Caki2 (cell line): ENCODE data around the gene AHCYL2. TPM values are rescaled to one million over a fixed set of nuclear protein-coding genes. Genes with fewer than 3 reads are reported as not detected.
"Not testable (repeated sequence)": the region's sequence is repeated elsewhere in the genome, so short reads cannot be mapped to it uniquely, and the experiment has no call there.

ENCODE experiments used
- DNase-seq: peaks from one replicate; pipeline ENCODE4 v3.0.0-alpha.2; 2015; ENCODE audit warnings: low read depth
- in situ Hi-C: cut with HindIII; loops from 2 replicates; pipeline ENCODE4 v1.10.0; 2016; ENCODE audit warnings: low sequenced_read_pairs, low pct_unique_long_range_greater_than_20kb, mixed read lengths
- total RNA-seq: library from RNA; depleted of rRNA; stranded (reverse); fragments of >200 nt; shearing (Covaris generic); gene quantifications from 2 replicates; pipeline ENCODE4 v1.2.3, GENCODE V29; 2014; ENCODE audit warnings: low replicate concordance

The AHCYL2 gene
- total RNA-seq, 1 experiment from 2014 or later = 3.9 TPM

DNA sequence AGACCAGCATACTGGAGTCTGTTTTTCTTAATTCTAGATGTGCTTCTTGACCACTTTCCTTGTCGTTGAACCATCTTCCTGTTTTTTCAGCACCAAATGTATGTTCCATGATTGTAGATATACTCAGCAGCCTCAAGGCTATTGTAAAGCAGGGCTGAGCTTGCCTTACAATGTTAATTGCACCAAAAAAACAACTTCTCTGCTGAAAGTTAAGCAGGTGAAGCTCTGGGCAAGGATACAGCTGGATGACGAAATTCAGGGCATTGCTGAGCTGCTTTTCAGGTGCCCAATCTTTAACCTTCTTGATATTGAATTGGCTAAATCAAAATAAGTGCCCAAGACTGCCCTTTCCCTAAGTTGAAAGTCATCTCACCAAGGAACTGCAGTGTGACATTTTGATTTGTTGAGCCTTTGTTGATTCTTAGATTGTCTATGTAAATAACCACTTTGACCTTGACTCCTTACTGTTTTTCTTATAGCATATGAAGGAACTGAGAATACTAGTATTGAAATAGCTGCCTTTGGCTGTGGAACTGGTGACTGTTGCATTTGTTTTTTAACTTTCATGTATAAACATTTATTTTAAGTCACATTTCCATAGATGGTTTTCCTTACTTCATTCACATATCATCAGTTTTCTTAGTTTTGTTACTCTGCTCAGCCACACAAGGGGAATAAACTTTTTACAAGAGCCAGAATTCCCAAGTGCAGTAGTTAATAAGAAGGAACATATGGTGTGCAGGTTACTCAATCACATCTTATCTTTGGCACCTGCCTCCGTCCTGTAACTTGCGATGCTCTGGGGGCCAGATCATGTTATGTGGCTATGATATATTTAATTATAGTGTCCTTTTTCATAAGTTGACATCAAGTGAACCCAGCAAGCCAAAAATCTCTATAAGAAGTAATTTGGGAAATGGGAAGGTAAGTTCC is 3.1 kb downstream of the AHCYL2 start:
- in situ Hi-C loops = no loop called here
- DNase-seq = no peak

DNA sequence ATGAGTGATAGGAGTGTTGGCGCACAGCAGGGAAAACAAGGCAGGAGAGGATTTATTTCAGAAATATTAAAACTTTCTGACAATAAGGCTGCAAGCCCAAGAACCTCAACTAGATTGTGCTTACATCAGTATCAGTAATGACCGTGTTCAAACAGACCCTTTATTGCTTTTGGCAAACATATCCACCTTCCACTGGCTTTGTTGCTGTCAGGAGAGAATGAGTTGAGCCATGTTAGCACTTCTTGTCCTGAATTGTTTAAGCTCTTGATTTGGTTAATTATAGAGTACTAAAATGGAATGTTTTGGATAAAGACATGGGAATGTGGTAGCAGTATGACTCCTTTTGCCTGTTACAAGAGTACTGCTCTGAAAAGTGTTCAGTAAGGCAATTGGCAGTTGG is 3.8 kb downstream of the AHCYL2 start:
- in situ Hi-C loops = no loop called here
- DNase-seq = no peak

DNA sequence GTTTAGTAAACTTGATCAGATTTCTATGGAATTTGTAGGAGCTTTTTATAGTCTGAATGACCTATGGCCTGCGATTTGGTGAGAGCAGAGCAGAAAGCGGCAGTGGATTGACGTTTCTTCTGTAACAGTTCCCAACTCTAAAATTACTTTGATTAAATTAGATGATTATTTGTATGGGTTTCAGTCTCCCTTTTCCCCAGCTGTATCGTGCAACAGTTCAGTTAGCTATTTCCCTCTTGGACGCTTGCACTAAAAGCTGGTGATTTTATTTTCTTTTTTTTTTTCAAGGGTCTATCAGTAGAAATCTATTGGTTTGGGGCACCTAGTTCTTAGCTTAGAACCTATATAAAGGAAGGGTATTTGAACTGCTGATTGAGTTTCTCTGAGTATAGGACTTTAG is 6.8 kb downstream of the AHCYL2 start:
- DNase-seq = no peak
- in situ Hi-C loops = no loop called here

DNA sequence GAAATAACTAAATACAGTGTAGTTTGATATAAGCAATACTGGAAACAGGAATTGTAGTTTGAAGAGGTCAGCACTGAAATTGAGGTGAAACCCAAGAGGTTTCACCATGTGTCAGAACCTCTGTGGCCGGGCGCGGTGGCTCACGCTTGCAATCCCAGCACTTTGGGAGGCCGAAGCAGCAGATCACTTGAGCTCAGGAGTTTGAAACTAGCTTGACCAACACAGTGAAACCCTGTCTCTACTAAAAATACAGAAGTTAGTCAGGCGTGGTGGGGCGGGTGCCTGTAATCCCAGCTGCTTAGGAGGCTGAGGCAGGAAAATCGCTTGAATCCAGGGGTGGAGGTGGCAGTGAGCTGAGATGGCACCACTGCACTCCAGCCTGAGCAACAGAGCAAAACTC is 13.7 kb downstream of the AHCYL2 start:
- in situ Hi-C loops = no loop called here
- DNase-seq = no peak

DNA sequence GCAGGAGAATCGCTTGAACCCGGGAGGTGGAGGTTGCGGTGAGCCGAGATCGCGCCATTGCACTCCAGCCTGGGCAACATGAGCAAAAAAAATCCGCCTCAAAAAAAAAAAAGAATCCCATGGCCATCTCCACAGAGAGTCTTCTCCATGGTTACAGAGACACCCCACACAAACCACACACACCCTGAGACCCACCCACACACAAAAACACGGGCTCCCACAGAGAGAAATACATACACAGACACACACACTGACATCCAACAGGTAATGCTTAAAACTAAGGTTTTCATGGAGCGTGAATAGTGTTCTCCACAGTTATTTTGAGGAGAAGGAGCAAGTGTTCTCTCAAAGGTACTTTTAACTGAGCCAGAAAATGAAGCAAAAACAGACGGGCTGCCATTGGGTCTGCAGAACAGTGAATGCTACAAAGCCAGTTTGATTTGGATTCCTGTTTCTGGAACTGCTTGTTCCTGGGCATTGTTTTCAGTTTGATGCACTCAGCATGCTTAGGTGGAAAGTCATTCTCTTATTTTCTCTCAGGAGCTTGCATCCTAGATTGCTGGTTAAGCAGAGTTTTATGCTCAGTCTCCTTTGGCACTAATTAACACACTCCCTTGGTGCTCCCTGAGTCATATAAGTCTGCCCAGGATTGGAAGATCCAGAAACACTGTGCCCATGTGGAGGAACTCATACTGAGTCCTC is 15.4 kb downstream of the AHCYL2 start:
- DNase-seq = no peak
- in situ Hi-C loops = no loop called here

DNA sequence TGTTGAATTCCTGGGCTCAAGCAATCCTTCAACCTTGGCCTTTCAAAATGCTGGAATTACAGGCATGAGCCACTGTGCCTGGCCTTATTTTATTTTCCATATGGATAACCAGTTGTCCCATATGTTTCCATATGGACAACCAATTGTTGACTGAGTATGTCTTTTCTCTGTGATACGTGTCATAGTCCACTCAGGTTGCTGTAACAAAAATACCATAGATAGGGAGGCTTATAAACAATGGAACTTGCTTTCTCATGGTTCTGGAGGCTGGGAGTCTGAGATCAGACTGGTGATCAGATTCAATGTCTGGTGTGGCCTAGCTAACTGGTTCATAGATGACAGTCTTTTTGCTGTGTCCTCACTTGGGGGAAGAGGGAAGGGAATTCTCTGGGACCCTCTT is 19.4 kb downstream of the AHCYL2 start:
- DNase-seq = no peak
- in situ Hi-C loops = no loop called here

DNA sequence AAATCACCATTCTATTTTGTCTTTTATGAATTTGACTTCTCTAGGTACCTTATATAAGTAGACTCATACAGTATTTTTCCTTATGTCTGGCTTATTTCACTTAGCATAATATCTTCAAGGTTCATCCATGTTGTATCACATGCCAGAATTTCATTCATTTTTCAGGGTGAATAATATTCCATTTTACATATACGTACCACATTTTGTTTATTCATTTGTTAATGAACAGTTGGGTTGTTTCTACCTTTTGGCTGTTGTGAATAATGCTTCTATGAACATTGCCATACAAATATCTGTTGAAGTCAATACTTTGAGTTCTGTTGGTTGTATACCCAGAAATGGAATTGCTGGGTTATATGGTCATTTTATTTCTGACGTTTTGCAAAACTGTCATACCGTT is 20.7 kb downstream of the AHCYL2 start:
- DNase-seq = no peak
- in situ Hi-C loops = no loop called here

DNA sequence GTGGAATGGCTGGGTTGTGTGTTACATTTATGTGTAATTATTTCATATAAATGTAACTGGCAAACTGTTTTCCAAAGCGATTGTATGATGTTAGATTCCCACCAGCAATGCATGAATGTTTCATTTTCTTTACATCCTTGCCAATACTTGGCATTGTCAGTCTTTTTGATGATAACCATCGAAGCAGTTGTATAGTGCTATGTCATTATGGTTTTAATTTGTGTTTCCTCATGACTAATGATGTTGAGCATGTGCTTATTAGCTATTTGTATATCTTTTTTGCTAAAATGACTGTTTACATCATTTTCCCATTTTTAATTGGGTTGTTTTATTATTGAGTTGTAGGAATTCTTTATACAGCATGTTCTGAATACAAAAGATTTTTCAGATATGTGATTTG is 22.3 kb downstream of the AHCYL2 start:
- in situ Hi-C loops = no loop called here
- no peak for DNase-seq

DNA sequence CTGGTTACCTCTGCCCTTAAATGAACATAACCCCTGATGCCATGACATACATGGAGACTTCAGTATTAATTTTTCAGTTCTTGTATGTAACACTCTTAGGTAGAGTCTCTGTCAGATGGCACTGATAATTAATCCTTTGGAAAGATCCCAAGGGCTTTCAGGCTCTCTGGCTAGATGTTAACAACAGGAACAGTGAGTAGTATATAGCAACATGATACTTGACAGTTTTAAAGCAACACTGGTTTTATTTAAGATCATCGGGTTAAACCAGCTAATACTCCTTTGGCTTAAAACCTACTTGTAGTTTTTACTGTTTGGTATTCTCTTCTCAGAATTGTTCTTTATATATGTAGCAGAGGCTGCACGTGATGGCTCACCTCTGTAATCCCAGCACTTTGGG is 27.3 kb downstream of the AHCYL2 start:
- no peak for DNase-seq
- in situ Hi-C loops = no loop called here

DNA sequence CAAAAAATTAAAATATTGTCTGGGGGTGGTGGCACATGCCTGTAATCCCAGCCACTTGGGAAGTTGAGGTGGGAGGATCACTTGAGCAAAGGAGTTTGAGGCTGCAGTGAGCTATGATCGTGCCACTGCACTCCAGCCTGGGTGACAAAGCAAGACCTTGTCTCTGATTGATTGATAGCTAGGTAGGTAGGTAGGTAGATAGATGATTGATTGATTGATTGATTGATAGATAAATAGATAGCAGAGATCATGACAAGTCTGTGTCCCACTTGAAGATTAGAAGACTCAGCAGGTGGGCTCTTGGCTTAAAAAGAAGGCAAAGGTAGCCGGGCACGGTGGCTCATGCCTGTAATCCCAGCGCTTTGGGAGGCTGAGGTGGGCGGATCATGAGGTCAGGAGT is 27.8 kb downstream of the AHCYL2 start:
- in situ Hi-C loops, DNase-seq: not testable (repeated sequence)

DNA sequence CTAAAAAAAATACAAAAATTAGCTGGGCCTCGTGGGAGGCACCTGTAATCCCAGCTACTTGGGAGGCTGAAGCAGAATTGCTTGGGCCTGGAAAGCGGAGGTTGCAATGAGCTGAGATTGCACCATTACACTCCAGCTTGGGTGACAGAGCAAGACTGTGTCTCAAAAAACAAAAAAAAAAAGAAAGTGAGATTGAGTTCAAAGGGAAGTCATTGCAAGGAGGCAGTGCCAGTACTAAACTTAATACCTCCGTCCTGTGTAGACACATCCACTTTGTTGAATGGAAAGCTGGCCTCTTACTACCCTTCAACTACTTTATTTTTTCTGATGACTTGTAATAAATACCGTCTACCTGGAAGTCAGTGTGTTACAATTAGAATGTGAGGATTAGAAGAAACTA is 31.0 kb downstream of the AHCYL2 start:
- in situ Hi-C loops = no loop called here
- DNase-seq = no peak

DNA sequence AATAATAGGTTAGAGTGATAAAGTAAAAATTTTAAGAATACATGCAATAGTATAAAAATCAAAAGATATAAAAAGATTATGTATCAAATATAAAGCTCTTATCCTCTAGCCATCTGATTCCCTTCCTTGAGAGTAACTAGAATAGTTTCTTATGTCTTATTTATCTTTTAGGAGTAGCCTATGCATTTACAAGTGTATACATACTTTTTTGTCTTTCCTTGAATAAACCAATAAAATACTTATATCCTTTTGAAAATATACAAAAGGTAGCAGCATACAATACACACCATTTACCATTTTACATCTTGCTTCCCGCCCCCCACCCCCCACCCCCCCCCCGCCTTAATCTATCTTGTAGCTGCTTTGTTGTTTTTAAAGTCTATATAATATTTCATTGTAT is 31.4 kb downstream of the AHCYL2 start:
- no peak for DNase-seq
- in situ Hi-C loops = no loop called here

DNA sequence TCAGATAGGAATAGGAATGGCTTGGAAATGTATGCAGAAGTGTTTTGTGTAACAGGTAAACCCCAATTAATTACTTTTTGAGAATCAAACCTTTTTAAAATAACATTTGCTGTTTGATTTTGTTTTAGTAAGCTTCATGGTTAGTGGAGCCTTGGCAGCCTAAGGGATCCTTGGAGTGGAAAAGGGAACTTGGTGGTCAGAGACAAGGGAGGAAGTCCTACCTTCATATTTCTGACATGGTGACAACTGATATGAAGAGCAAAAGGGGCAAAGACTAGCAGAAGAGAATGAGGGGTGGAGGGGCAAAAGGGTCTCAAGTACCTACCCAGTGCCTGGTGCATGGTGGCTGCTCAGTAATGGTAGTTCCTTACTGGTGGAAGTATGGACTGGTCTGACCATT is 32.3 kb downstream of the AHCYL2 start:
- no peak for DNase-seq
- in situ Hi-C loops = no loop called here

DNA sequence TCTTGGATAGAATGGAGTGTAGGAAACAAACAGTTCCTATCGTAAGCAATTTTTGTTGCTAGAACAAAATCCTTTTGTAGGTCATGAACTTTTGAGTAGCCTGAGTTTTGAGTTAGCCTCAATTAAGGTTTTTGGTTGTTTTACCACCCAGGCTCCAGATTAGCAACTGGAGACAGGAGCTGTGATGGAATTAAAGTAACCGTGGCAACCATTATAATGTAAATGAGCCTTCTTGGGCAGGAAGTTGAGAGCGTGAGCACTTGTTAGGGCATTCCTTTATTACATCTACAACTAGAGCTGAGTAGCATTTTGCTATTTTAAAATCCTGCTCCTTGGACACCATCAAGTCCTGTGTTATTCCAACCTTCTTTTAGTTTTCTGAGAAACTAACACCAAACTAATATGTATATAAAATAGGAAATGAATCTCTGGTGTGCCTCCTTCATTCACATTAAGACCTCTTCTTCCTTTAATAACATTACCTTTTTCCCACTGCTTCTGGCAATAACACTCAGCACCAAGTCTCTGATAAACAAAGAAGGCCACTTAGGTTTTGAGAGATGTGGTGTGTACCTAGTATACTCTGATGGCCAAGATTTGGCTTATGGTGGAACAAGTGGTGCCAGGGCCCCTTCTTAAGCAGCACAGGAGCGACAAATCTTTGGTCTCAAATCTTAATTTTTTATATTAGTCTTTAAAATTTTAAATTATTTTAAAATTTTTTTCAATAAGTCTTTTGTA is 34.0 kb downstream of the AHCYL2 start:
- no peak for DNase-seq
- in situ Hi-C loops = no loop called here

DNA sequence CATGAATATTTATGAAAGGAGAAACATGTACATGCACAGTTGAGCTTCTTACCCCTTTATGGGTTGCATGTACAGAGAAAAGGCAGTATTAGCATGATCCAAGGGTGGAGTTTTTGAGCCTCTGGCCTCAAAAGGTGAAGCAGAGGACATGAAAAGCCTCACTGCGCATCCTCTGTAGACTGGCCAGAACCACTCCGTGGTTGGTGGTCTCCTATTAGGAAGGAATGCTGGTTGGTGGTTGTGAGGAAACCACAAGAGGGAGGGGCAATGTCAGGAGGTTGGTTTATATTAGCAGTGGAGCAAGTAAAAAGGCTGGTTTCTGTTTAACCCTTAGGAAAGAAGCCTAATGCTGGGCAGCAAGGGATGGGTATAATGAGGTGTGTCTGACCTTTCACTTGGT is 37.5 kb downstream of the AHCYL2 start:
- DNase-seq = no peak
- in situ Hi-C loops = no loop called here

DNA sequence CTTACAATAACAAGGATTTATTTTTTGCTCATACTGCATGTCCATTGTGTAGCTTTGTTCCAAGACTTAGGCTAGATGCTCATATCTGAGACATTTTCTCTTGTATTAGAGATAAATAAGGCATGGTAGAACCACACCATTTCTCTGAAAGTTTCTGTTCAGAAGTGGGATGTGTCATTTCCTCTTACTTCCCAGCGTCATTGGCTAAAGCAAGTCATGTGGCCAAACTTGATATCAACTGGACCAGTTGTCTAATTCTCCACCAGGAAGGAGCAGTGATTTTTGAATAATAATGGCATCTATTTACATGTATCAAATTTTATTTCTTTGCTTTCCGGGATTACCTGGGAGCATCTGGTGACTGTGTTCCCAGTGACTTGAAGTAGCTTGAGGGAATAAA is 38.3 kb downstream of the AHCYL2 start:
- DNase-seq = no peak
- in situ Hi-C loops = no loop called here

DNA sequence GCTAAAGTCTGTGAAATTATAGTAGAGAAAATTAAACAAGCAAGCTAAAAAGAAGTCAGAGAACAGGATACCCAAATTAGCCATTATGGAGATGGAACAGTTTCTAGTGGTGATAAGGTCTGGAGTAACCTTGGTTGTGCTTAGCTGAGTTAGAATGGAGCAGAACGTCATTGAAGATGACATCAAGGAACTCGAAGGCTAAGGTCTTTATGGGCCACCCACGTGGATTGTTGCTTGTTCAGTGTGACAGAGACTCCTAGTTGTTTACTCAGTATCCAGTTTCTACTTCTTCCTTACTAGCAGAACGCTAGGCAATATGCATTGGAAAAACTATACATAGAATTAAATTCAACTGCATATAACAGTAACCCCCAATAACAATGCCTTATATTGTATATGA is 39.7 kb downstream of the AHCYL2 start:
- in situ Hi-C loops = no loop called here
- DNase-seq = no peak

DNA sequence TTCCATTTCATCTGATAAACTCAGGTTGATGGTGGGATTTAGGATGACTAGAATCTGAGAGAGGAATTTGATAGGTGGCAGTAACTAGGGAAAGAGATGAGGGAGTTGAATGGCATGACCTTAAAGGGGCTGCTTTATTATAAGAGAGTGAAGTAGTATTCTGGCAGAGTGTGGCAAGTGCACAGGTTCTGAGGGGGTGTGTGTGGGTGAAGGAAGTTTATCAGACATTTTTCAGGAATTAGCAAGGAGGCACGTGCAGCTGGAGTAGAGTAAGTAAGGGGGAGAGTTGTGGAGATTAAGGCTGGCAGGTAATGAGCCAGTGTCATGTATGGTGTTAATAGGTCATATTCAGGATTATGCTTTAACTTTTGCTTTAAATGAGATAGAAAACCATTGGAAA is 40.5 kb downstream of the AHCYL2 start:
- no peak for DNase-seq
- in situ Hi-C loops = no loop called here

DNA sequence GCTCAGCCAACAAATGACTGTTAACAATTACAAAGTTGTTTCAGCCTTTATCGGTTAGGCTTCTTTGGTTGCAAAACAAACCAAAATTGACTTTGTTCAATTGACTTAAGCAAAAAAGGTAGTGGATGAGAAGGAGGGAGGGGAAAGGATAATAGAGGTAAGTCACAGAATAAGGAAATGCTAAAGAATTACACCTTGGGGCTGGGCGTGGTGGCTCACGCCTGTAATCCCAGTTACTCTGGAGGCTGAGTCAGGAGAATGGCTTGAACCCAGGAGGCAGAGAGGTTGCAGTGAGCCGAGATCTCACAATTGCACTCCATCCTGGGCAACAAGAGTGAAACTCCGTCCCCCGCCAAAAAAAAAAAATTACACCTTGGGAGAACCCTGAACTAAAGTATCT is 41.4 kb downstream of the AHCYL2 start:
- in situ Hi-C loops = no loop called here
- no peak for DNase-seq
